ENCODE data around the gene TSPAN4.
A peak's percentile ranks its signal among the peaks of the same experiment; 100 is the strongest.

GRCh38 chr11:810040-810567, 32.5 kb upstream of the TSPAN4 start:
- TF ChIP-seq CTCF (IDR thresholded peaks at IDR 0.05): peak in 2 of 3 experiments; percentile 7 to 10
- no peak for TF ChIP-seq POLR2A (IDR thresholded peaks at IDR 0.05; ENCODE audit: low read depth)
- TF ChIP-seq EP300 (IDR thresholded peaks at IDR 0.05): no peak
- TF ChIP-seq POLR2AphosphoS5 (IDR thresholded peaks at IDR 0.05): no peak

All from esophagus muscularis mucosa (tissue), 4 donors.